DND-41 (cell line): Measurements from ENCODE around the gene CLDN7.

Experiments used
- ATAC-seq: fragments of 200-7000 bp; cut with Tn5 transposase; 3 replicates; pipeline ENCODE4 v1.9.1; 2021; ENCODE audit warnings: low read depth; ENCODE audit not compliant: insufficient read depth
- DNase-seq: peaks from one replicate; pipeline ENCODE4 v3.0.0-alpha.2; 2020
- H2AFZ ChIP-seq: 2 replicates; pipeline ENCODE4 v1.6.0; 2012; ENCODE audit warnings: low read depth, low read length
- H3K27ac ChIP-seq: 2 replicates; pipeline ENCODE4 v1.5.1; 2012; ENCODE audit warnings: low read length, inconsistent platforms
- H3K27me3 ChIP-seq: fragments of 200-600 bp; sonication (generic); 2 replicates; pipeline ENCODE4 v1.6.0; 2012; ENCODE audit warnings: low read length, mild to moderate bottlenecking, inconsistent platforms; ENCODE audit not compliant: insufficient read depth, poor library complexity
- H3K36me3 ChIP-seq: 2 replicates; pipeline ENCODE4 v1.5.1; 2012; ENCODE audit warnings: low read length, inconsistent platforms; ENCODE audit not compliant: insufficient read depth
- H3K4me1 ChIP-seq: 2 replicates; pipeline ENCODE4 v1.5.1; 2012; ENCODE audit warnings: mild to moderate bottlenecking, low read length; ENCODE audit not compliant: insufficient read depth
- H3K4me2 ChIP-seq: 2 replicates; pipeline ENCODE4 v1.6.0; 2012; ENCODE audit warnings: mild to moderate bottlenecking, moderate library complexity, low read length, inconsistent platforms; ENCODE audit not compliant: insufficient read depth
- H3K4me3 ChIP-seq, 2 experiments: fragments of 200-600 bp in 1 of 2; shearing (Covaris generic) in 1 of 2; 2 replicates each; pipeline ENCODE4 v1.5.1; 2012 to 2016; ENCODE audit warnings: inconsistent platforms in 2 of 2, low read length in 2 of 2, mild to moderate bottlenecking in 2 of 2, low read depth in 1 of 2, moderate library complexity in 1 of 2
- H3K79me2 ChIP-seq: 2 replicates; pipeline ENCODE4 v1.6.0; 2012; ENCODE audit warnings: low read length, inconsistent platforms; ENCODE audit not compliant: insufficient read depth
- H3K9ac ChIP-seq: 2 replicates; pipeline ENCODE4 v1.6.0; 2012; ENCODE audit warnings: low read depth, mild to moderate bottlenecking, inconsistent platforms, low read length, moderate library complexity
- H3K9me3 ChIP-seq: 2 replicates; pipeline ENCODE4 v1.5.1; 2012; ENCODE audit warnings: low read length, moderate library complexity, mild to moderate bottlenecking, inconsistent platforms; ENCODE audit not compliant: insufficient read depth, severe bottlenecking
- H4K20me1 ChIP-seq: 2 replicates; pipeline ENCODE4 v1.6.0; 2012; ENCODE audit warnings: low read length; ENCODE audit not compliant: insufficient read depth
- CTCF ChIP-seq: IDR thresholded peaks from 2 replicates; pipeline ENCODE4 v1.5.1; 2012; ENCODE audit warnings: borderline replicate concordance, low read length, moderate library complexity, mild to moderate bottlenecking; ENCODE audit not compliant: poor library complexity, severe bottlenecking; ENCODE audit errors: extremely low read depth
- EZH2 ChIP-seq: IDR thresholded peaks from 3 replicates; pipeline ENCODE4 v1.6.1; 2012; ENCODE audit warnings: borderline replicate concordance, low read depth, mild to moderate bottlenecking, moderate library complexity, low read length, inconsistent platforms; ENCODE audit not compliant: severe bottlenecking

CLDN7 gene

GRCh38 chr17:7241090-7241733 is 21.1 kb downstream of the CLDN7 start:
- peak overlapping the region; percentile 66 for H3K9ac ChIP-seq
- H3K9me3 ChIP-seq = no peaks in the 10 kb centered on the region
- H3K36me3 ChIP-seq = peaks cover 49% of the 10 kb centered on the region
- no peaks in the 10 kb centered on the region for H3K27me3 ChIP-seq
- peaks cover 49% of the 10 kb centered on the region for H3K4me1 ChIP-seq
- peak overlapping the region; percentile 94 for H3K27ac ChIP-seq
- TF ChIP-seq EZH2 = no peak
- no peak for TF ChIP-seq CTCF
- ATAC-seq (no peak), DNase-seq (no peak)
- H3K79me2 ChIP-seq = peaks cover 60% of the 10 kb centered on the region
- peaks cover 20% of the 10 kb centered on the region for H4K20me1 ChIP-seq
- peak overlapping the region; percentile 75 for H2AFZ ChIP-seq
- H3K4me2 ChIP-seq = peak overlapping the region; percentile 72
- peak overlapping the region; percentile 68 to 87 for H3K4me3 ChIP-seq

- DNase-seq = no peak
- Histone ChIP-seq H3K4me1 (peaks cover 57% of the 10 kb centered on the region), H4K20me1 (peaks cover 23% of the 10 kb centered on the region), H3K9ac (peak overlapping the region; percentile 66; the same call in 1 of the 2 replicates), H3K9me3 (no peaks in the 10 kb centered on the region), H3K36me3 (peaks cover 52% of the 10 kb centered on the region), H3K27ac (peak overlapping the region; percentile 66; the same call in 1 of the 2 replicates), H3K79me2 (peaks cover 62% of the 10 kb centered on the region), H3K4me3 (peak overlapping the region in 1 of 2 experiments; percentile 87; a peak in 2 of 4 replicates), H3K4me2 (peak overlapping the region; percentile 72), H3K27me3 (no peaks in the 10 kb centered on the region), H2AFZ (no peak overlapping the region)
- ATAC-seq = no peak
- TF ChIP-seq EZH2 (no peak), CTCF (no peak)
These were observed 21.9 kb downstream of the CLDN7 start for GRCh38 chr17:7240375-7240774.

- Histone ChIP-seq H3K4me3 (peak within 1 kb of the TSS; percentile 73 to 87), H3K27me3 (no peaks in the 10 kb centered on the region), H3K79me2 (peaks cover 71% of the 10 kb centered on the region), H3K4me1 (peaks cover 67% of the 10 kb centered on the region), H3K4me2 (peak within 1 kb of the TSS; percentile 99), H2AFZ (peak within 1 kb of the TSS; percentile 56), H3K27ac (peak within 1 kb of the TSS; percentile 92), H3K9ac (peak within 1 kb of the TSS; percentile 88), H3K9me3 (no peaks in the 10 kb centered on the region), H4K20me1 (peaks cover 25% of the 10 kb centered on the region), H3K36me3 (peaks cover 53% of the 10 kb centered on the region)
- ATAC-seq (peak; percentile 73), DNase-seq (peak; percentile 100)
- no peak for TF ChIP-seq CTCF
- TF ChIP-seq EZH2 = no peak
These were observed 22.9 kb downstream of the CLDN7 start, which contains the start of gene PHF23 for GRCh38 chr17:7239091-7240027. Gene PHF23 (minus strand): TSS chr17:7239457. CDS start chr17:7239279, 178 bp downstream.
